GM12874 (cell line): ENCODE results near the gene COPB2.
A peak's percentile ranks its signal among the peaks of the same experiment; 100 is the strongest.

Experiments used
- CTCF ChIP-seq: IDR thresholded peaks from 2 replicates; pipeline ENCODE4 v1.5.1; 2011; ENCODE audit warnings: low read depth, mild to moderate bottlenecking, control low read depth, low read length, moderate library complexity; ENCODE audit not compliant: insufficient read depth

Gene COPB2

GRCh38 chr3:139389552-139390368 lies at the start of gene COPB2:
Gene COPB2, minus strand, starts transcription at chr3:139389647. Its CDS starts 97 bp downstream, at chr3:139389550.
- no peak for TF ChIP-seq CTCF

GRCh38 chr3:139434764-139435307 lies 45.4 kb upstream of the COPB2 start:
- no peak for TF ChIP-seq CTCF

GRCh38 chr3:139434228-139434627 lies 44.8 kb upstream of the COPB2 start:
- no peak for TF ChIP-seq CTCF

GRCh38 chr3:139433089-139433488 lies 43.6 kb upstream of the COPB2 start:
- TF ChIP-seq CTCF, result no peak

- TF ChIP-seq CTCF, result no peak
Observed at GRCh38 chr3:139430493-139430892, 41.0 kb upstream of the COPB2 start.

GRCh38 chr3:139427283-139428060 lies 38.0 kb upstream of the COPB2 start:
- peak; percentile 59 for TF ChIP-seq CTCF

GRCh38 chr3:139425745-139426400 lies 36.4 kb upstream of the COPB2 start:
- TF ChIP-seq CTCF, result no peak
